ENCODE measurements around the gene SLC5A6.

GRCh38 chr2:27242614-27242951 lies 30.5 kb upstream of the SLC5A6 start:
- no peak for TF ChIP-seq CTCF (IDR thresholded peaks at IDR 0.05)
- no peak for TF ChIP-seq ZFX (IDR thresholded peaks at IDR 0.05; ENCODE audit: borderline replicate concordance)
